ENCODE results near the gene RAPGEF4. TPM values are rescaled to one million over a fixed set of nuclear protein-coding genes. Genes with fewer than 3 reads are reported as not detected.

Gene RAPGEF4
- polyA plus RNA-seq, 1 experiment = 1.3 TPM

GRCh38 chr2:172759441-172759840 lies 23.8 kb downstream of the RAPGEF4 start:
- no peak overlapping the region for H3K4me3 ChIP-seq (ENCODE audit: low read depth, low read length)
- POLR2A ChIA-PET = no interaction called here
- peaks cover 3% of the 10 kb centered on the region; the same call in 1 of the 2 replicates for H3K9me3 ChIP-seq (ENCODE audit: control insufficient read depth, insufficient read depth, low read length)
- TF ChIP-seq CTCF (IDR thresholded peaks at IDR 0.05; ENCODE audit: low read depth, low read length) = no peak
- no peak overlapping the region for H3K27ac ChIP-seq (ENCODE audit: low read depth, low read length)
- CTCF ChIA-PET = no interaction called here
- no peaks in the 10 kb centered on the region for H3K27me3 ChIP-seq (ENCODE audit: control insufficient read depth, insufficient read depth, low read length)
- no peak for DNase-seq (ENCODE audit: low read depth, low spot score)

GRCh38 chr2:172761306-172761705 lies 25.7 kb downstream of the RAPGEF4 start:
- ChIA-PET CTCF (no interaction called here), POLR2A (no interaction called here)
- DNase-seq (ENCODE audit: low read depth, low spot score) = no peak
- Histone ChIP-seq H3K4me3 (ENCODE audit: low read depth, low read length) (no peak overlapping the region), H3K9me3 (ENCODE audit: control insufficient read depth, insufficient read depth, low read length) (peaks cover 3% of the 10 kb centered on the region; the same call in 1 of the 2 replicates), H3K27ac (ENCODE audit: low read depth, low read length) (no peak overlapping the region), H3K27me3 (ENCODE audit: control insufficient read depth, insufficient read depth, low read length) (peaks cover 3% of the 10 kb centered on the region)
- no peak for TF ChIP-seq CTCF (IDR thresholded peaks at IDR 0.05; ENCODE audit: low read depth, low read length)

- ChIA-PET POLR2A (no interaction called here), CTCF (no interaction called here)
Observed at GRCh38 chr2:172762574-172762973, 26.9 kb downstream of the RAPGEF4 start.

GRCh38 chr2:172763079-172763478 lies 27.4 kb downstream of the RAPGEF4 start:
- peaks cover 3% of the 10 kb centered on the region; the same call in 1 of the 2 replicates for H3K9me3 ChIP-seq (ENCODE audit: control insufficient read depth, insufficient read depth, low read length)
- no peak overlapping the region for H3K27ac ChIP-seq (ENCODE audit: low read depth, low read length)
- POLR2A ChIA-PET = no interaction called here
- no peak overlapping the region for H3K4me3 ChIP-seq (ENCODE audit: low read depth, low read length)
- DNase-seq (ENCODE audit: low read depth, low spot score) = no peak
- peaks cover 3% of the 10 kb centered on the region for H3K27me3 ChIP-seq (ENCODE audit: control insufficient read depth, insufficient read depth, low read length)
- no peak for TF ChIP-seq CTCF (IDR thresholded peaks at IDR 0.05; ENCODE audit: low read depth, low read length)
- CTCF ChIA-PET = no interaction called here

More at GRCh38 chr2:172762574-172762973, 26.9 kb downstream of the RAPGEF4 start:
- H3K27ac ChIP-seq (ENCODE audit: low read depth, low read length) = no peak overlapping the region
- DNase-seq (ENCODE audit: low read depth, low spot score) = no peak
- TF ChIP-seq CTCF (IDR thresholded peaks at IDR 0.05; ENCODE audit: low read depth, low read length) = no peak
- H3K27me3 ChIP-seq (ENCODE audit: control insufficient read depth, insufficient read depth, low read length) = peaks cover 3% of the 10 kb centered on the region
- peaks cover 3% of the 10 kb centered on the region; the same call in 1 of the 2 replicates for H3K9me3 ChIP-seq (ENCODE audit: control insufficient read depth, insufficient read depth, low read length)
- no peak overlapping the region for H3K4me3 ChIP-seq (ENCODE audit: low read depth, low read length)

- no peak for TF ChIP-seq CTCF (IDR thresholded peaks at IDR 0.05; ENCODE audit: low read depth, low read length)
- DNase-seq (ENCODE audit: low read depth, low spot score) = no peak
- Histone ChIP-seq H3K27ac (ENCODE audit: low read depth, low read length) (no peak overlapping the region), H3K4me3 (ENCODE audit: low read depth, low read length) (no peak overlapping the region), H3K27me3 (ENCODE audit: control insufficient read depth, insufficient read depth, low read length) (peaks cover 3% of the 10 kb centered on the region), H3K9me3 (ENCODE audit: control insufficient read depth, insufficient read depth, low read length) (peaks cover 3% of the 10 kb centered on the region; the same call in 1 of the 2 replicates)
- CTCF ChIA-PET = interaction anchor here (1.1 kb wide), 1 partner anchor 167 kb away, joined by 4 read pairs; no protein-coding TSS in a partner anchor
- POLR2A ChIA-PET = no interaction called here
Observed at GRCh38 chr2:172765662-172766061, 30.0 kb downstream of the RAPGEF4 start.
